Lower lobe of right lung (tissue), 2 donors: ENCODE data around the gene AOPEP. TPM values are rescaled to one million over a fixed set of nuclear protein-coding genes. Genes with fewer than 3 reads are reported as not detected.
A peak's percentile ranks its signal among the peaks of the same experiment; 100 is the strongest.

Experiments used
- ATAC-seq, 2 donors: fragments of 200-7000 bp; cut with Tn5 transposase; one replicate each; pipeline ENCODE4 v1.9.1; 2020 to 2022; ENCODE audit warnings: mild to moderate bottlenecking in 2 of 2, moderate library complexity in 2 of 2
- DNase-seq: peaks from one replicate; pipeline ENCODE4 v3.0.0-alpha.2; 2020
- H3K27ac ChIP-seq: fragments of 200-600 bp; one replicate; pipeline ENCODE4 v1.8.0; 2022
- H3K27me3 ChIP-seq: fragments of 200-600 bp; one replicate; pipeline ENCODE4 v1.8.0; 2022; ENCODE audit warnings: low read depth
- H3K36me3 ChIP-seq: fragments of 200-600 bp; one replicate; pipeline ENCODE4 v1.8.0; 2022; ENCODE audit warnings: mild to moderate bottlenecking
- H3K4me1 ChIP-seq: fragments of 200-600 bp; one replicate; pipeline ENCODE4 v1.8.0; 2022
- H3K4me3 ChIP-seq: fragments of 200-600 bp; one replicate; pipeline ENCODE4 v1.8.0; 2022; ENCODE audit warnings: mild to moderate bottlenecking
- H3K9me3 ChIP-seq: fragments of 200-600 bp; one replicate; pipeline ENCODE4 v1.8.0; 2022
- CTCF ChIP-seq: fragments of 200-600 bp; IDR thresholded peaks from one replicate; pipeline ENCODE4 v1.8.0; 2022; ENCODE audit warnings: antibody characterized with exemption, mild to moderate bottlenecking
- intact Hi-C: fragments of 100-400 bp; cut with DNase I; formaldehyde crosslinking; loops from one replicate; pipeline ENCODE4 v1.11.0; 2022
- total RNA-seq: library from RNA; stranded (reverse); fragmentation: NEBNext Ultra II Directional; extraction: Animal tissue kit (Norgen Biotek cat#: 25700); gene quantifications from one replicate; pipeline ENCODE4 v1.2.1, GENCODE V29; 2021
- donor health status: DM: no; HTN: yes; CAD: no; lungs with severe emphysema.

Gene AOPEP
- total RNA-seq, 1 donor from 2014 or later, result 63.7 TPM

DNA sequence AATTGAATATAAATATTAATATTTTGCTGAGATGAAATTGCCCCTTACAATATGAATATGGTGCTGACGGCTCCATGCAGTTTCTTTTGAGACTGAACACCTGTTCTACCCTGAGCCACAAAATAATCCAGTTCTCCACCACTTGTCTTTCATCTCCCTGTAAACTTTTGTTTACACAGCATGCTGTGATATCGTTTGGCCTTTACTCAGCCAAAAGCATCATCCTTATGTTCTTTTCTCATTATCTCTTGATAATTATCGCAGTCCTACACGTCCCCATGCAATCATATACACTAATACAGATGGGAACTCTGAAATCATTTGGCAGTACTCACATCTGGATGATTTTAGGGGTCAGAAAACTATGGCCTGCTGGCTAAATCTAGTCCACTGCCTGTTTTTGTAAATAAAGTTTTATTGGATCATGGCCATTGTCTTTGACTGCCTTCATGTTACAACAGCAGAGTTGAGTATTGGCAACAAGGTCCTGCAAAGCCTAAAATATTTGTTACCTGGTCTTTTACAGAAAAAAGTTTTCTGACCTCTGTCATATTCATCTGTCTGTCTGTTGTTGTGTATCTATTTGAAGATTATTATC is 53.3 kb downstream of the AOPEP start:
- intact Hi-C loops, result loop anchor here (10.0 kb wide), 1 partner anchor 345 kb away; no protein-coding TSS in a partner anchor
- no peak for ATAC-seq
- Histone ChIP-seq H3K9me3 (no peaks in the 10 kb centered on the region), H3K27me3 (no peaks in the 10 kb centered on the region), H3K4me1 (peaks cover 12% of the 10 kb centered on the region), H3K27ac (no peak overlapping the region), H3K36me3 (no peaks in the 10 kb centered on the region), H3K4me3 (no peak overlapping the region)
- DNase-seq, result no peak
- no peak for TF ChIP-seq CTCF

GRCh38 chr9:94780516-94780950 is 54.0 kb downstream of the AOPEP start:
- TF ChIP-seq CTCF, result no peak
- H3K9me3 ChIP-seq, result no peaks in the 10 kb centered on the region

DNA sequence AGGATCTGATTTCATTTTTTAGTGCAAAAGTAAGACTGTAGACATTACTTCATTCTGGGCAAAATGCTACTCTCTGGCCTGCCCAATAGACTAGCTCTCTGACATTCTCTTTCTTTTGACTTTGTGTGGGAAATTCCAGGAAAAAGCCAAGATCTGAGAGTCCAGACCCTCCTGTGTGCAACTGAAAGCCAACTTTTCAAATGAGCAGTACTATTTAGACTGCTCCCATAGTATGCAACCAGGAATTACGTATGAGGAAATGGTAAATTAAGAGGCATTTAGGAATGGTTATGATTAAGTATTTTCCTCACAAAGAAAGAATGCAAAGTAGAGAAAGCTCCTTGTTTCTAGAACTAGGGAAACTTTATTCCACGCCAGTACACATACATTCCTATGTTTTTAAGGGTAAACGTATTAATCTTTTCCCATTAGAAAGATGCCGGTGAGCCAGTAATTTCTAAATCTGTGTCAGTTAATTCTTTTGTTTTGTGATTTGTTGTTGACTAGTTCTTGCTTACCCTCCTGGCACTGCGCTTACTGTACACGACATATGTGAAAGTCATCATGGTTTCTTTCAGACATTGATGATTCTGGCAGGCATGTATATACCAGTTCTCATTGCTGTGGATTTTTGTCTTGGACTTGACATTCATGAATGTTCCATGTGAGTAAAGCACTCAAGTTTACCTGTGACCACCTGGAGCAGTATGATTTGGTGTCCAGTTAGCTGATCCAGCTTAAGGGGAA is 56.0 kb downstream of the AOPEP start:
- intact Hi-C loops, result loop anchor here (10.0 kb wide), 1 partner anchor 342 kb away; no protein-coding TSS in a partner anchor
- ATAC-seq, result peak in 1 of 2 donors; percentile 11
- Histone ChIP-seq H3K4me3 (no peak overlapping the region), H3K36me3 (no peaks in the 10 kb centered on the region), H3K4me1 (peaks cover 12% of the 10 kb centered on the region), H3K27me3 (no peaks in the 10 kb centered on the region), H3K9me3 (no peaks in the 10 kb centered on the region), H3K27ac (peak overlapping the region; percentile 32)
- DNase-seq, result no peak
- TF ChIP-seq CTCF, result no peak

More at GRCh38 chr9:94780516-94780950, 54.0 kb downstream of the AOPEP start:
- Histone ChIP-seq H3K36me3 (no peaks in the 10 kb centered on the region), H3K27me3 (no peaks in the 10 kb centered on the region), H3K4me1 (peaks cover 12% of the 10 kb centered on the region), H3K27ac (no peak overlapping the region), H3K4me3 (no peak overlapping the region)
- ATAC-seq (no peak), DNase-seq (no peak)
- intact Hi-C loops, result loop anchor here (10.0 kb wide), 1 partner anchor 344 kb away; no protein-coding TSS in a partner anchor

- Histone ChIP-seq H3K4me3 (no peak overlapping the region), H3K36me3 (no peaks in the 10 kb centered on the region), H3K27ac (peak overlapping the region; percentile 32), H3K27me3 (no peaks in the 10 kb centered on the region), H3K4me1 (peaks cover 12% of the 10 kb centered on the region), H3K9me3 (no peaks in the 10 kb centered on the region)
- peak; percentile 94 for ATAC-seq
- peak; percentile 75 for TF ChIP-seq CTCF
- DNase-seq, result peak; percentile 86
- intact Hi-C loops, result loop anchor here (10.0 kb wide), 1 partner anchor 342 kb away; no protein-coding TSS in a partner anchor
These were observed 56.7 kb downstream of the AOPEP start for GRCh38 chr9:94783102-94783682.

GRCh38 chr9:94783928-94784327 is 57.4 kb downstream of the AOPEP start:
- Histone ChIP-seq H3K36me3 (no peaks in the 10 kb centered on the region), H3K27ac (no peak overlapping the region), H3K27me3 (no peaks in the 10 kb centered on the region), H3K4me1 (peaks cover 12% of the 10 kb centered on the region), H3K4me3 (no peak overlapping the region), H3K9me3 (no peaks in the 10 kb centered on the region)
- intact Hi-C loops, result loop anchor here (10.0 kb wide), 1 partner anchor 341 kb away; no protein-coding TSS in a partner anchor
- DNase-seq (no peak), ATAC-seq (no peak)
- no peak for TF ChIP-seq CTCF
